DND-41 (cell line): ENCODE results near the gene TIMM22.

ENCODE experiments used
- CTCF ChIP-seq: IDR thresholded peaks from 2 replicates; pipeline ENCODE4 v1.5.1; 2012; ENCODE audit warnings: borderline replicate concordance, low read length, moderate library complexity, mild to moderate bottlenecking; ENCODE audit not compliant: poor library complexity, severe bottlenecking; ENCODE audit errors: extremely low read depth
- EZH2 ChIP-seq: IDR thresholded peaks from 3 replicates; pipeline ENCODE4 v1.6.1; 2012; ENCODE audit warnings: borderline replicate concordance, low read depth, mild to moderate bottlenecking, moderate library complexity, low read length, inconsistent platforms; ENCODE audit not compliant: severe bottlenecking

GRCh38 chr17:1043601-1044251 lies 46.8 kb downstream of the TIMM22 start:
- TF ChIP-seq CTCF (no peak), EZH2 (no peak)
